Dendritic cell treated with granulocyte-macrophage colony-stimulating factor and Interleukin-4, amounts not matched to agents 40 ng/mL and 50 ng/mL, for 4 days (primary cell): ENCODE data around the gene S100PBP.
A peak's percentile ranks its signal among the peaks of the same experiment; 100 is the strongest.
"Not testable (repeated sequence)": the region's sequence is repeated elsewhere in the genome, so short reads cannot be mapped to it uniquely, and the experiment has no call there.

Experiments
- H3K27ac Mint-ChIP-seq: one replicate; pipeline ENCODE4 v1.8.0; 2022; ENCODE audit warnings: mild to moderate bottlenecking, mixed read lengths
- H3K27me3 Mint-ChIP-seq: one replicate; pipeline ENCODE4 v1.8.0; 2022; ENCODE audit warnings: mild to moderate bottlenecking, mixed read lengths
- H3K36me3 Mint-ChIP-seq: one replicate; pipeline ENCODE4 v1.8.0; 2022; ENCODE audit warnings: low read depth, mixed read lengths
- H3K4me1 Mint-ChIP-seq: one replicate; pipeline ENCODE4 v1.8.0; 2022; ENCODE audit warnings: low read depth, mixed read lengths
- H3K4me3 Mint-ChIP-seq: one replicate; pipeline ENCODE4 v1.8.0; 2022; ENCODE audit warnings: mild to moderate bottlenecking, moderate library complexity, mixed read lengths
- H3K9me3 Mint-ChIP-seq: one replicate; pipeline ENCODE4 v1.8.0; 2022; ENCODE audit warnings: mixed read lengths
- intact Hi-C: fragments of 100-400 bp; cut with micrococcal nuclease; formaldehyde crosslinking; loops from one replicate; pipeline ENCODE4 v1.15.0; 2022

Gene S100PBP

GRCh38 chr1:32801096-32801715, 16.2 kb upstream of the S100PBP start:
- peaks cover 94% of the 10 kb centered on the region for H3K36me3 Mint-ChIP-seq
- no peaks in the 10 kb centered on the region for H3K9me3 Mint-ChIP-seq
- H3K27me3 Mint-ChIP-seq = no peaks in the 10 kb centered on the region
- no peak overlapping the region for H3K4me3 Mint-ChIP-seq
- no peak overlapping the region for H3K27ac Mint-ChIP-seq
- intact Hi-C loops = no loop called here
- H3K4me1 Mint-ChIP-seq = peaks cover 6% of the 10 kb centered on the region

- H3K9me3 Mint-ChIP-seq, H3K27me3 Mint-ChIP-seq, intact Hi-C loops, H3K27ac Mint-ChIP-seq, H3K4me1 Mint-ChIP-seq, H3K4me3 Mint-ChIP-seq: not testable (repeated sequence)
- peaks cover 99% of the 10 kb centered on the region for H3K36me3 Mint-ChIP-seq
Measured at GRCh38 chr1:32804460-32804859, 13.0 kb upstream of the S100PBP start.

- no peaks in the 10 kb centered on the region for H3K4me1 Mint-ChIP-seq
- peaks cover 99% of the 10 kb centered on the region for H3K36me3 Mint-ChIP-seq
Measured at GRCh38 chr1:32806290-32806689, 11.2 kb upstream of the S100PBP start.

GRCh38 chr1:32806910-32807523, 10.4 kb upstream of the S100PBP start:
- H3K4me3 Mint-ChIP-seq = no peak overlapping the region
- no peaks in the 10 kb centered on the region for H3K4me1 Mint-ChIP-seq
- no peak overlapping the region for H3K27ac Mint-ChIP-seq
- intact Hi-C loops = no loop called here
- peaks cover 99% of the 10 kb centered on the region for H3K36me3 Mint-ChIP-seq
- H3K27me3 Mint-ChIP-seq = no peaks in the 10 kb centered on the region
- no peaks in the 10 kb centered on the region for H3K9me3 Mint-ChIP-seq

More at GRCh38 chr1:32806290-32806689, 11.2 kb upstream of the S100PBP start:
- no peaks in the 10 kb centered on the region for H3K9me3 Mint-ChIP-seq
- H3K4me3 Mint-ChIP-seq = no peak overlapping the region
- H3K27ac Mint-ChIP-seq = no peak overlapping the region
- intact Hi-C loops = no loop called here
- no peaks in the 10 kb centered on the region for H3K27me3 Mint-ChIP-seq

GRCh38 chr1:32808580-32808979, 8.9 kb upstream of the S100PBP start:
- Mint-ChIP-seq H3K36me3 (peaks cover 96% of the 10 kb centered on the region), H3K4me3 (no peak overlapping the region), H3K27me3 (no peaks in the 10 kb centered on the region), H3K9me3 (no peaks in the 10 kb centered on the region), H3K4me1 (peaks cover 8% of the 10 kb centered on the region), H3K27ac (no peak overlapping the region)
- intact Hi-C loops = no loop called here

GRCh38 chr1:32810358-32810757, 7.1 kb upstream of the S100PBP start:
- H3K36me3 Mint-ChIP-seq = peaks cover 88% of the 10 kb centered on the region
- intact Hi-C loops = no loop called here
- peaks cover 25% of the 10 kb centered on the region for H3K4me1 Mint-ChIP-seq
- H3K27me3 Mint-ChIP-seq = no peaks in the 10 kb centered on the region
- no peak overlapping the region for H3K4me3 Mint-ChIP-seq
- no peaks in the 10 kb centered on the region for H3K9me3 Mint-ChIP-seq
- H3K27ac Mint-ChIP-seq = no peak overlapping the region

GRCh38 chr1:32811265-32811664, 6.2 kb upstream of the S100PBP start:
- intact Hi-C loops = no loop called here
- Mint-ChIP-seq H3K36me3 (peaks cover 79% of the 10 kb centered on the region), H3K4me1 (peaks cover 31% of the 10 kb centered on the region), H3K4me3 (no peak overlapping the region), H3K9me3 (no peaks in the 10 kb centered on the region), H3K27me3 (no peaks in the 10 kb centered on the region), H3K27ac (no peak overlapping the region)

- H3K9me3 Mint-ChIP-seq = no peaks in the 10 kb centered on the region
- no peak overlapping the region for H3K4me3 Mint-ChIP-seq
- peaks cover 36% of the 10 kb centered on the region for H3K4me1 Mint-ChIP-seq
- no peak overlapping the region for H3K27ac Mint-ChIP-seq
- peaks cover 79% of the 10 kb centered on the region for H3K36me3 Mint-ChIP-seq
- no peaks in the 10 kb centered on the region for H3K27me3 Mint-ChIP-seq
- intact Hi-C loops = no loop called here
Measured at GRCh38 chr1:32811917-32812316, 5.5 kb upstream of the S100PBP start.

- H3K9me3 Mint-ChIP-seq = no peaks in the 10 kb centered on the region
- peaks cover 46% of the 10 kb centered on the region for H3K4me1 Mint-ChIP-seq
- H3K27me3 Mint-ChIP-seq = no peaks in the 10 kb centered on the region
- intact Hi-C loops = no loop called here
- H3K27ac Mint-ChIP-seq = peak overlapping the region; percentile 0
- no peak overlapping the region for H3K4me3 Mint-ChIP-seq
- H3K36me3 Mint-ChIP-seq = peaks cover 66% of the 10 kb centered on the region
Measured at GRCh38 chr1:32813941-32814739, 3.3 kb upstream of the S100PBP start.

GRCh38 chr1:32816676-32817158, 736 bp upstream of the S100PBP start:
- H3K36me3 Mint-ChIP-seq = peaks cover 40% of the 10 kb centered on the region
- H3K9me3 Mint-ChIP-seq = no peaks in the 10 kb centered on the region
- peak overlapping the region; percentile 94 for H3K4me3 Mint-ChIP-seq
- peak overlapping the region; percentile 93 for H3K27ac Mint-ChIP-seq
- peaks cover 47% of the 10 kb centered on the region for H3K4me1 Mint-ChIP-seq
- intact Hi-C loops = no loop called here
- no peaks in the 10 kb centered on the region for H3K27me3 Mint-ChIP-seq

- peaks cover 44% of the 10 kb centered on the region for H3K4me1 Mint-ChIP-seq
- H3K27me3 Mint-ChIP-seq = no peaks in the 10 kb centered on the region
- H3K4me3 Mint-ChIP-seq = peak overlapping the region; percentile 94
- H3K36me3 Mint-ChIP-seq = peaks cover 29% of the 10 kb centered on the region
- H3K27ac Mint-ChIP-seq = peak overlapping the region; percentile 93
- H3K9me3 Mint-ChIP-seq = no peaks in the 10 kb centered on the region
- intact Hi-C loops = no loop called here
Measured at GRCh38 chr1:32817815-32818786, 648 bp downstream of the S100PBP start.

GRCh38 chr1:32818804-32819541, 1.5 kb downstream of the S100PBP start:
- intact Hi-C loops = no loop called here
- Mint-ChIP-seq H3K27me3 (no peaks in the 10 kb centered on the region), H3K4me3 (peak overlapping the region; percentile 94), H3K9me3 (no peaks in the 10 kb centered on the region), H3K4me1 (peaks cover 35% of the 10 kb centered on the region), H3K27ac (peak overlapping the region; percentile 93), H3K36me3 (peaks cover 21% of the 10 kb centered on the region)

- no peak overlapping the region for H3K4me3 Mint-ChIP-seq
- H3K27me3 Mint-ChIP-seq = no peaks in the 10 kb centered on the region
- H3K4me1 Mint-ChIP-seq = peaks cover 12% of the 10 kb centered on the region
- no peaks in the 10 kb centered on the region for H3K9me3 Mint-ChIP-seq
- H3K36me3 Mint-ChIP-seq = peaks cover 45% of the 10 kb centered on the region
- intact Hi-C loops = no loop called here
- no peak overlapping the region for H3K27ac Mint-ChIP-seq
Measured at GRCh38 chr1:32825181-32825580, 7.7 kb downstream of the S100PBP start.
